Chondrocyte (in vitro differentiated cells): ENCODE results near the gene PDZD7. TPM values are rescaled to one million over a fixed set of nuclear protein-coding genes. Genes with fewer than 3 reads are reported as not detected.
A peak's percentile ranks its signal among the peaks of the same experiment; 100 is the strongest.

Experiments used
- DNase-seq: peaks from one replicate; pipeline ENCODE4 v3.0.0; 2021; ENCODE audit warnings: mixed read lengths, low spot score
- H3K27ac Mint-ChIP-seq: one replicate; pipeline ENCODE4 v1.8.0; 2021; ENCODE audit warnings: mild to moderate bottlenecking, moderate library complexity, mixed read lengths; ENCODE audit not compliant: unreplicated experiment
- H3K27me3 Mint-ChIP-seq: 2 replicates; pipeline ENCODE4 v1.8.0; 2021; ENCODE audit warnings: low read depth, mixed read lengths
- H3K36me3 Mint-ChIP-seq: 2 replicates; pipeline ENCODE4 v1.8.0; 2021; ENCODE audit warnings: low read depth, mixed read lengths
- H3K4me1 Mint-ChIP-seq: 2 replicates; pipeline ENCODE4 v1.8.0; 2021; ENCODE audit warnings: low read depth, mild to moderate bottlenecking, mixed read lengths
- H3K4me3 Mint-ChIP-seq: one replicate; pipeline ENCODE4 v1.8.0; 2021; ENCODE audit warnings: mild to moderate bottlenecking, moderate library complexity, mixed read lengths; ENCODE audit not compliant: unreplicated experiment
- H3K9me3 Mint-ChIP-seq: 2 replicates; pipeline ENCODE4 v1.8.0; 2021; ENCODE audit warnings: low read depth, mixed read lengths
- total RNA-seq: library from RNA; stranded (reverse); gene quantifications from 3 replicates; pipeline ENCODE4 v1.2.1, GENCODE V29; 2021
- TF ChIP-seq, protein P1 (sequence below): fragments of 200-600 bp; sonication (generic); IDR thresholded peaks from 2 replicates; pipeline ENCODE4 v1.5.0; 2021; ENCODE audit warnings: antibody characterized with exemption, mild to moderate bottlenecking, moderate library complexity

The PDZD7 gene
- total RNA-seq, 1 donor from 2014 or later: 1.8 TPM

- Mint-ChIP-seq H3K27ac (peak overlapping the region; percentile 94), H3K4me1 (peaks cover 39% of the 10 kb centered on the region), H3K36me3 (no peaks in the 10 kb centered on the region), H3K4me3 (peak overlapping the region; percentile 71), H3K27me3 (no peaks in the 10 kb centered on the region), H3K9me3 (no peaks in the 10 kb centered on the region)
- TF ChIP-seq, protein P1, sequence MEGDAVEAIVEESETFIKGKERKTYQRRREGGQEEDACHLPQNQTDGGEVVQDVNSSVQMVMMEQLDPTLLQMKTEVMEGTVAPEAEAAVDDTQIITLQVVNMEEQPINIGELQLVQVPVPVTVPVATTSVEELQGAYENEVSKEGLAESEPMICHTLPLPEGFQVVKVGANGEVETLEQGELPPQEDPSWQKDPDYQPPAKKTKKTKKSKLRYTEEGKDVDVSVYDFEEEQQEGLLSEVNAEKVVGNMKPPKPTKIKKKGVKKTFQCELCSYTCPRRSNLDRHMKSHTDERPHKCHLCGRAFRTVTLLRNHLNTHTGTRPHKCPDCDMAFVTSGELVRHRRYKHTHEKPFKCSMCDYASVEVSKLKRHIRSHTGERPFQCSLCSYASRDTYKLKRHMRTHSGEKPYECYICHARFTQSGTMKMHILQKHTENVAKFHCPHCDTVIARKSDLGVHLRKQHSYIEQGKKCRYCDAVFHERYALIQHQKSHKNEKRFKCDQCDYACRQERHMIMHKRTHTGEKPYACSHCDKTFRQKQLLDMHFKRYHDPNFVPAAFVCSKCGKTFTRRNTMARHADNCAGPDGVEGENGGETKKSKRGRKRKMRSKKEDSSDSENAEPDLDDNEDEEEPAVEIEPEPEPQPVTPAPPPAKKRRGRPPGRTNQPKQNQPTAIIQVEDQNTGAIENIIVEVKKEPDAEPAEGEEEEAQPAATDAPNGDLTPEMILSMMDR: no peak
- DNase-seq: peak; percentile 72
Observed at GRCh38 chr10:100998183-100998990, 32.5 kb downstream of the PDZD7 start.

- no peaks in the 10 kb centered on the region for H3K27me3 Mint-ChIP-seq
- TF ChIP-seq, protein P1: peak; percentile 100
- no peaks in the 10 kb centered on the region for H3K36me3 Mint-ChIP-seq
- H3K4me1 Mint-ChIP-seq: peaks cover 33% of the 10 kb centered on the region
- peak overlapping the region; percentile 71 for H3K4me3 Mint-ChIP-seq
- no peaks in the 10 kb centered on the region for H3K9me3 Mint-ChIP-seq
- peak; percentile 95 for DNase-seq
- peak overlapping the region; percentile 94 for H3K27ac Mint-ChIP-seq
Observed at GRCh38 chr10:100997360-100998182, 33.4 kb downstream of the PDZD7 start.

GRCh38 chr10:100996678-100997359 is 34.1 kb downstream of the PDZD7 start:
- Mint-ChIP-seq H3K4me3 (peak overlapping the region; percentile 71), H3K27ac (peak overlapping the region; percentile 91)

DNA sequence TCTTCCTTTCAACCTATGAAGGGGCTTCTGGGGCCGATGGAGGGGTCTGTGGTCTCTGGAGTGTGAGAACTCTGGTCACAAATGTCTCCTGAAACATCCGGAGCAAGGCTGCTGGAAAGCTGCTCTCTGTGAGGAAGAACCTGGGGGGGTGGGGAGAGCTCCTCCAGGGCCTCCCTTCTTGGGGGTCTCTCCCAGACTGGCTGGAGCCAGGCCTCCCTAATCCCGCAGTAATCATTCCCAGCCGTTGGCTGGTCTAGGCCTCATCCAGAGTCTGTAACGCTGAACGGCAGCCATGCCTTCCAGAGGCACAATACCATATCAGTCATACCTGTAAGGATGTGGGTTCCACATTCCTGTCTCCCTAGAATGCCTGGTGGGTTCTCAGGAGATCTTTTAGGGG is 35.7 kb downstream of the PDZD7 start:
- H3K4me3 Mint-ChIP-seq: no peak overlapping the region
- no peaks in the 10 kb centered on the region for H3K27me3 Mint-ChIP-seq
- H3K4me1 Mint-ChIP-seq: peaks cover 15% of the 10 kb centered on the region
- TF ChIP-seq, protein P1: no peak
- H3K27ac Mint-ChIP-seq: no peak overlapping the region
- no peak for DNase-seq
- no peaks in the 10 kb centered on the region for H3K9me3 Mint-ChIP-seq
- peaks cover 12% of the 10 kb centered on the region for H3K36me3 Mint-ChIP-seq

More at GRCh38 chr10:100996678-100997359, 34.1 kb downstream of the PDZD7 start:
- TF ChIP-seq, protein P1: no peak
- peaks cover 1% of the 10 kb centered on the region for H3K36me3 Mint-ChIP-seq
- no peaks in the 10 kb centered on the region for H3K9me3 Mint-ChIP-seq
- DNase-seq: peak; percentile 77
- H3K27me3 Mint-ChIP-seq: no peaks in the 10 kb centered on the region
- peaks cover 28% of the 10 kb centered on the region for H3K4me1 Mint-ChIP-seq
